ENCODE results near the gene MLIP. TPM values are rescaled to one million over a fixed set of nuclear protein-coding genes. Genes with fewer than 3 reads are reported as not detected.

MLIP gene
- total RNA-seq, 6 experiments from 2014 or later, result not detected

GRCh38 chr6:54315656-54316055 is 204.4 kb downstream of the MLIP start:
- H3K36me3 Mint-ChIP-seq (ENCODE audit: low read depth), result no peaks in the 10 kb centered on the region
- DNase-seq, result no peak
- peaks cover 7% of the 10 kb centered on the region; the same call in 1 of the 2 replicates for H3K4me1 Mint-ChIP-seq (ENCODE audit: low read depth)
- no peak for TF ChIP-seq CTCF (IDR thresholded peaks at IDR 0.05)
- no peak overlapping the region for H3K27ac Mint-ChIP-seq
- no peaks in the 10 kb centered on the region; the same call in 1 of the 2 replicates for H3K27me3 Mint-ChIP-seq (ENCODE audit: insufficient read depth)
- H3K4me3 Mint-ChIP-seq, result no peak overlapping the region
- no peaks in the 10 kb centered on the region for H3K9me3 Mint-ChIP-seq

Other genes starting within 250 kb of the MLIP start
- not detected for gene TINAG, start 197.0 kb downstream of the MLIP start, total RNA-seq (2021; fragmentation: NEBNext Ultra II Directional; extraction: Animal tissue kit (Norgen Biotek cat#: 25700))